K562 (cell line): Measurements from ENCODE around the gene RASSF3. TPM values are rescaled to one million over a fixed set of nuclear protein-coding genes. Genes with fewer than 3 reads are reported as not detected.

Experiments
- GABPA ChIP-seq: fragments of 200-800 bp; sonication (Bioruptor generic); conservative IDR thresholded peaks from 2 replicates; pipeline ENCODE4 v1.6.1; 2016; ENCODE audit warnings: low read depth, missing genetic modification characterization, missing compliant biosample characterization
- NUFIP1 ChIP-seq: fragments of 450-650 bp; IDR thresholded peaks from 2 replicates; pipeline ENCODE4 v1.6.1; 2018; ENCODE audit not compliant: partially characterized antibody
- SUPT5H ChIP-seq: fragments of 450-650 bp; IDR thresholded peaks from 2 replicates; pipeline ENCODE4 v1.6.1; 2016
- ZKSCAN8 ChIP-seq: fragments of 200-800 bp; sonication (Bioruptor generic); IDR thresholded peaks from 2 replicates; pipeline ENCODE4 v1.6.1; 2016; ENCODE audit warnings: missing genetic modification characterization, missing compliant biosample characterization
- polyA plus RNA-seq, 8 experiments: library from polyadenylated mRNA; depleted of rRNA in 4 of 8; stranded (reverse) in 5 of 8; unstranded in 3 of 8; fragments of >200 nt; fragmentation: Nextera tagmentation in 2 of 8; fragmentation: Illumina TruSeq in 1 of 8; extraction: Ambion mirVana in 2 of 8; extraction: Trizol in 1 of 8; gene quantifications; 2 replicates each; pipeline versions ENCODE4 v1.2.1 to v1.2.3, GENCODE V29; 2011 to 2014; ENCODE audit warnings: inconsistent platforms in 1 of 8, missing spikeins in 1 of 8
- total RNA-seq, 7 experiments: library from RNA; depleted of rRNA in 6 of 7; stranded (reverse); fragments of >200 nt in 6 of 7; fragmentation: Illumina TruSeq in 2 of 7; extraction: Trizol in 2 of 7; gene quantifications; 2 replicates each; pipeline versions ENCODE4 v1.2.1 to v1.2.3, GENCODE V29; 2011 to 2021; ENCODE audit warnings: low replicate concordance in 1 of 7
- TF ChIP-seq, protein P1 (sequence below), 2 experiments: fragments of 450-650 bp; IDR thresholded peaks; 2 replicates each; pipeline ENCODE4 v1.6.1; 2018; ENCODE audit warnings: mild to moderate bottlenecking in 2 of 2, low read depth in 1 of 2; ENCODE audit not compliant: partially characterized antibody in 2 of 2
- TF ChIP-seq, protein P2 (sequence below): fragments of 250-450 bp; sonication (Bioruptor Pico); IDR thresholded peaks from 2 replicates; pipeline ENCODE4 v1.4.0; 2020; ENCODE audit warnings: mild to moderate bottlenecking, moderate library complexity, borderline replicate concordance
- TF ChIP-seq, protein P3 (sequence below): fragments of 450-650 bp; IDR thresholded peaks from 2 replicates; pipeline ENCODE4 v1.6.1; 2016; ENCODE audit warnings: antibody characterized with exemption
- TF ChIP-seq, protein P4 (sequence below): sonication (generic); formaldehyde crosslinking; IDR thresholded peaks from 2 replicates; pipeline ENCODE4 v1.8.0; 2022; ENCODE audit warnings: missing genetic modification reagents, mild to moderate bottlenecking, moderate library complexity, borderline replicate concordance

RASSF3 gene
- total and polyA plus RNA-seq, 9 of the 15 experiments (the other 6 are each of a cell fraction or from before 2014, with no cell fraction given): 3.7 to 39.2 (median 20.2) TPM

DNA sequence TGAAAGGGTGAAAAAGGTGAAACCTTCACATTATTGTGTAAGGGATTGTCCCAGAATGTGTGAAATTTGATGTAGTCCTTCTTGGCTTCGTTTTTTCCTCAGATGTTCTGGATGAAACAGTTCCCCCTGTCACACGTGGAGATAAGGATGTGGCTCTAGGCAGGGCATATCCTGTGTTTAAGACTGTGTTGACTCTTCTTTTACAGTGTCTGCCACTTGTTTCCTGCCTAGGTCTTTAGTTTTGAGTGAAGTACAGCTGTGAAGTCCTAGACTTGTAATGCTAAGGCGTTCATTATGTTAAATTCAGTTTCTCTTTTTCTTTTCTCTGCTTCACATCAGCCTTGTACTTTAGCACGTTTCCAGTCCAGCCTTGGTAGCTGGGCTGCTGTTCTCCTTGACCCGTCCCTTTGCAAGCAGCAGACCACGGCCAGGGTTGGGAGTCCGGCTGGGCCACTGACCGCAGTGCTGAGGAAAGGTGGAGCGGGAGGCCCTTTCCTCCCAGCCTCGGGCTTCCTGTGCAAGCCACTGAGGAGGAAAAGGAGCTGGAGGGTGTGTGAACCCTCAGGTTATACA is 59.1 kb downstream of the RASSF3 start (continued):
- TF ChIP-seq, protein P1, sequence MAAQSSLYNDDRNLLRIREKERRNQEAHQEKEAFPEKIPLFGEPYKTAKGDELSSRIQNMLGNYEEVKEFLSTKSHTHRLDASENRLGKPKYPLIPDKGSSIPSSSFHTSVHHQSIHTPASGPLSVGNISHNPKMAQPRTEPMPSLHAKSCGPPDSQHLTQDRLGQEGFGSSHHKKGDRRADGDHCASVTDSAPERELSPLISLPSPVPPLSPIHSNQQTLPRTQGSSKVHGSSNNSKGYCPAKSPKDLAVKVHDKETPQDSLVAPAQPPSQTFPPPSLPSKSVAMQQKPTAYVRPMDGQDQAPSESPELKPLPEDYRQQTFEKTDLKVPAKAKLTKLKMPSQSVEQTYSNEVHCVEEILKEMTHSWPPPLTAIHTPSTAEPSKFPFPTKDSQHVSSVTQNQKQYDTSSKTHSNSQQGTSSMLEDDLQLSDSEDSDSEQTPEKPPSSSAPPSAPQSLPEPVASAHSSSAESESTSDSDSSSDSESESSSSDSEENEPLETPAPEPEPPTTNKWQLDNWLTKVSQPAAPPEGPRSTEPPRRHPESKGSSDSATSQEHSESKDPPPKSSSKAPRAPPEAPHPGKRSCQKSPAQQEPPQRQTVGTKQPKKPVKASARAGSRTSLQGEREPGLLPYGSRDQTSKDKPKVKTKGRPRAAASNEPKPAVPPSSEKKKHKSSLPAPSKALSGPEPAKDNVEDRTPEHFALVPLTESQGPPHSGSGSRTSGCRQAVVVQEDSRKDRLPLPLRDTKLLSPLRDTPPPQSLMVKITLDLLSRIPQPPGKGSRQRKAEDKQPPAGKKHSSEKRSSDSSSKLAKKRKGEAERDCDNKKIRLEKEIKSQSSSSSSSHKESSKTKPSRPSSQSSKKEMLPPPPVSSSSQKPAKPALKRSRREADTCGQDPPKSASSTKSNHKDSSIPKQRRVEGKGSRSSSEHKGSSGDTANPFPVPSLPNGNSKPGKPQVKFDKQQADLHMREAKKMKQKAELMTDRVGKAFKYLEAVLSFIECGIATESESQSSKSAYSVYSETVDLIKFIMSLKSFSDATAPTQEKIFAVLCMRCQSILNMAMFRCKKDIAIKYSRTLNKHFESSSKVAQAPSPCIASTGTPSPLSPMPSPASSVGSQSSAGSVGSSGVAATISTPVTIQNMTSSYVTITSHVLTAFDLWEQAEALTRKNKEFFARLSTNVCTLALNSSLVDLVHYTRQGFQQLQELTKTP (IDR thresholded peaks at IDR 0.05; ENCODE audit: low read depth in 1 of 2, partially characterized antibody in 2 of 2): no peak
- peak; percentile 49; the same call in 1 of the 2 replicates for TF ChIP-seq GABPA
- TF ChIP-seq, protein P2, sequence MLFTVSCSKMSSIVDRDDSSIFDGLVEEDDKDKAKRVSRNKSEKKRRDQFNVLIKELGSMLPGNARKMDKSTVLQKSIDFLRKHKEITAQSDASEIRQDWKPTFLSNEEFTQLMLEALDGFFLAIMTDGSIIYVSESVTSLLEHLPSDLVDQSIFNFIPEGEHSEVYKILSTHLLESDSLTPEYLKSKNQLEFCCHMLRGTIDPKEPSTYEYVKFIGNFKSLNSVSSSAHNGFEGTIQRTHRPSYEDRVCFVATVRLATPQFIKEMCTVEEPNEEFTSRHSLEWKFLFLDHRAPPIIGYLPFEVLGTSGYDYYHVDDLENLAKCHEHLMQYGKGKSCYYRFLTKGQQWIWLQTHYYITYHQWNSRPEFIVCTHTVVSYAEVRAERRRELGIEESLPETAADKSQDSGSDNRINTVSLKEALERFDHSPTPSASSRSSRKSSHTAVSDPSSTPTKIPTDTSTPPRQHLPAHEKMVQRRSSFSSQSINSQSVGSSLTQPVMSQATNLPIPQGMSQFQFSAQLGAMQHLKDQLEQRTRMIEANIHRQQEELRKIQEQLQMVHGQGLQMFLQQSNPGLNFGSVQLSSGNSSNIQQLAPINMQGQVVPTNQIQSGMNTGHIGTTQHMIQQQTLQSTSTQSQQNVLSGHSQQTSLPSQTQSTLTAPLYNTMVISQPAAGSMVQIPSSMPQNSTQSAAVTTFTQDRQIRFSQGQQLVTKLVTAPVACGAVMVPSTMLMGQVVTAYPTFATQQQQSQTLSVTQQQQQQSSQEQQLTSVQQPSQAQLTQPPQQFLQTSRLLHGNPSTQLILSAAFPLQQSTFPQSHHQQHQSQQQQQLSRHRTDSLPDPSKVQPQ: no peak
- TF ChIP-seq ZKSCAN8 (CRISPR knock-in tag): peak; percentile 74; the same call in 1 of the 2 replicates
- peak; percentile 78 for TF ChIP-seq NUFIP1
- no peak for TF ChIP-seq SUPT5H
- TF ChIP-seq, protein P3, sequence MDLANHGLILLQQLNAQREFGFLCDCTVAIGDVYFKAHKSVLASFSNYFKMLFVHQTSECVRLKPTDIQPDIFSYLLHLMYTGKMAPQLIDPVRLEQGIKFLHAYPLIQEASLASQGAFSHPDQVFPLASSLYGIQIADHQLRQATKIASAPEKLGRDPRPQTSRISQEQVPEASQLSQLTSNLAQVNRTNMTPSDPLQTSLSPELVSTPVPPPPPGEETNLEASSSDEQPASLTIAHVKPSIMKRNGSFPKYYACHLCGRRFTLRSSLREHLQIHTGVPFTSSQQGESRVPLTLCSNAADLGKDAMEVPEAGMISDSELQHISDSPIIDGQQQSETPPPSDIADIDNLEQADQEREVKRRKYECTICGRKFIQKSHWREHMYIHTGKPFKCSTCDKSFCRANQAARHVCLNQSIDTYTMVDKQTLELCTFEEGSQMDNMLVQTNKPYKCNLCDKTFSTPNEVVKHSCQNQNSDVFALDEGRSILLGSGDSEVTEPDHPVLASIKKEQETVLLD: peak; percentile 18; the same call in 1 of the 2 replicates
- TF ChIP-seq, protein P4, sequence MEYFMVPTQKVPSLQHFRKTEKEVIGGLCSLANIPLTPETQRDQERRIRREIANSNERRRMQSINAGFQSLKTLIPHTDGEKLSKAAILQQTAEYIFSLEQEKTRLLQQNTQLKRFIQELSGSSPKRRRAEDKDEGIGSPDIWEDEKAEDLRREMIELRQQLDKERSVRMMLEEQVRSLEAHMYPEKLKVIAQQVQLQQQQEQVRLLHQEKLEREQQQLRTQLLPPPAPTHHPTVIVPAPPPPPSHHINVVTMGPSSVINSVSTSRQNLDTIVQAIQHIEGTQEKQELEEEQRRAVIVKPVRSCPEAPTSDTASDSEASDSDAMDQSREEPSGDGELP (CRISPR knock-in tag): peak; percentile 49; the same call in 1 of the 2 replicates
